ENCODE data around the gene EBI3.
"Not testable (repeated sequence)": the region's sequence is repeated elsewhere in the genome, so short reads cannot be mapped to it uniquely, and the experiment has no call there.

EBI3 gene

DNA sequence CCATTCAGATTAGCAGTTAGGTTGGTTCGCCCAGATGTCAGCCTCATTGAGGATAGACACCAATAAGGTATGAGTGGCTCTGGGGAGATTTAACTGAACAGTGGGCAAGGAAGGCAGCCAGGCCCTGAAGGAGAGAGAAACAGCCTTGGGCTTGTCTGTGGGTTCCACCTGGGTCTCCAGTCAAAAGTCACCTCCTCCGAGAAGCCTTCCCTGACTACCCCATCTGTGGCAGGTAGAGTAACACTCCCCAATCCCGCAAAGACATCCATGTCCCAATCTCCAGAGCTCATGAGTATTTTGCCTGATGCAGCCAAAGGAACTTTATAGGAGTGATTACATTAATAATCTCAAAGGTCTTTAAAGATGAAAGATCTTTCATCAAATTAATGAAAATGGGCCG lies 9.5 kb downstream of the EBI3 start:
- DNase-seq: no peak

DNA sequence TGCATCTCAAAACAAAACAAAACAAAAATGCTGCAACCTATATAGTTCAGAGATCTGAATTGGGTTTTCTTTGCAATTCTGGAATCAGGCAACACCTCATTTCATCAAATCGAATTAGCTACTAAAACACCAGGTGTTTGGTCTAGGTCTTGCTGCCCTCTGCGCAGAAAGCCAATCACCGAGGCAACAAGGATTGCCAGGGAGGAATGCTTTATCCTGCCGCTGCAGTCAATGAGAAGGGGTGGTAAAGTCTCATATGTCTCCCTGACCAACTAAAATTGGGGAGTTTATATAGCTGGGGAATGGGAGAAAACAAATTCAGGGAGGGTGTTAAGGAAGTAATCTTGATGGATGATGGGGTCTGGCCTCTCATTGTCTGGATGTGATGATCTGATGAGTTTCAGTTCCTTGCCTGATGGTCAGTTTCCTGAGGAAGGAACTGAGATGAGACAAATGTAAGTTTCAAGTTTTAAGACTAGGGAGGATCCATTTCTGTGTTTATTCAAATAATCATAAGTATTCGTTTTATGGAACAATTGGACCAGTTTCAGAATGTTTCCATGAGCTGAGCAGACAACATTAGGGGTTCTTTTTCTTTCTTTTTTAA lies 12.6 kb downstream of the EBI3 start:
- no peak for DNase-seq

GRCh38 chr19:4245938-4246337 lies 16.6 kb downstream of the EBI3 start:
- not testable (repeated sequence) for DNase-seq

DNA sequence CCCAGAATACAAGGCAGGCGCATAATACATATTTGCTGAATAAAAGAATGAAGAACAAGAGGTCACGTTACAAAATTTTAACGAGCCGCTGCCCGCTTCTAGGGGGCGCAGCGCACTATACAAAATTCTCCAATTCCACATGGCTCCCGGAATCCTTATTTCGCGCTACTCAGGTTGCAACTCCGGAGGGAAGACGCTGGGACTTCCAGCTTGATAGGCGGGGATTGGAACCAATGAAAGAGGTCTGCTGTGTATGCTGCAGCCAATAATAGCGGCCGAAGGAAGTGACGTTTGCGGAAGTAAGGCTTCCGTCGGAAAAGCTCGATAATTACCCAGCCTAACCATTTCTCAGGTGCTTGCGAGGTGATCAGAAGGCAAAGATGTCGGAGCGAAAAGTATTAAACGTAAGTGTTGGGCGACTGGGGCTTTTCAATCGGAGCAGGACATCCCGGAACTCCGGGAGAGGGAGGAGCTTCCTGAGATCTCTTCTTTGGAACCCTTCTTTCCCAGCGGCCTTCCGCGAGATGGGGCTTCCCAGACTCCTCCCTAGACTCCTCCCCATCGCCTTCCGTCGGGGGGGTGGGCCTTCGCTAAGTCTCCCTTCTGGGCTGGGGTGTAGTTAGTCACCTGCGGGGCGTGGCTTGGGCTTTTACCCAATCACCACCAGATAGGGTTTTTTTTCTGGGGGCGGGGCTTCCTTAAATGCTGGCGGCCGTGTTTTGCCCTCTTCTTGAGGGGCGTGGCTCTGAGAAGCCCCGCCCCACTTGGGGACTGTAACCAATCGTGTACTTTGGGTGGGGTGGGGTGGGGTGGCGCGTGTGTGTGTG lies 17.7 kb downstream of the EBI3 start, which contains the start of gene YJU2:
Gene YJU2, plus strand, starts transcription at position 314 of the 827 bp plus-strand sequence. Its CDS starts 67 bp downstream, at position 381.
- peak; percentile 100 for DNase-seq

DNA sequence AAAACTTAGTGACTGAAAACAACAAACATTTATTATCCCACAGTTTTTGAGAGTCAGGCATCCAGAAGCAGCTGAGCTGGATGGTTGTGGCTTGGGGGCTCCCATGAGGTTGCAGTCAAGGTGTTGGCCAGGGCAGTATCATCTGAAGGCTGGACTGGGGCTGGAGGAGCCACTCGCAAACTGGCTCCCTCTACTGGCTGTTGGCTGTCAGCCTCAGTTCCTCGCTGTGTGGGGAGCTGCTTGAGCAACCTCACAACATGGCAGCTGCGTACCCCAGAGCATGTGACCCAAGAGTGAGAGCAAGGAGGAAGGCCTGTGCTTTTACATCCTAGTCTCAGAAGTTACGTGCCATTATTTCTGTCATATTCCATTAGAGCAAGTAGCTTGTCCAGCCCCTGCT lies 27.2 kb downstream of the EBI3 start:
- no peak for DNase-seq

GRCh38 chr19:4257025-4257424 lies 27.7 kb downstream of the EBI3 start:
- DNase-seq: no peak

GRCh38 chr19:4258181-4258580 lies 28.9 kb downstream of the EBI3 start:
- DNase-seq: no peak

GRCh38 chr19:4260613-4261191 lies 31.4 kb downstream of the EBI3 start:
- no peak for DNase-seq

DNA sequence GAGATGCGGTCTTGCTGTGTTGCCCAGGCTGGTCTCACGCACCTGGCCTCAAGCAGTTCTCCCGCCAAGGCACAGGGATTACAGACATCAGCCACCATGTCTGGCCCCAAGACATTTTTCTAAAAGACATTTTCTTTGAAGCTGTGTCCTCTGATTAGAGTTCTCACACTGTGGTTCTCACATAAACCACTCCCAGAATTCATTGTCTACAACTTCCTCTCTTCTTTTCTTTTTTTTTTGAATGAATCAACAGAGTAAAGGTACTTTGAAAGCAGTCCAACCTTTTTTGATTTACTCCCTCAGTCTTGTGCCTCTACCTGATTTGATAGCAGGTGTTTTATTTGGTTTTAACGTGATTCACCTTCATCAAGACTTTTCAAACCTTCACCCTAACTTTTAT lies 35.5 kb downstream of the EBI3 start:
- no peak for DNase-seq

DNA sequence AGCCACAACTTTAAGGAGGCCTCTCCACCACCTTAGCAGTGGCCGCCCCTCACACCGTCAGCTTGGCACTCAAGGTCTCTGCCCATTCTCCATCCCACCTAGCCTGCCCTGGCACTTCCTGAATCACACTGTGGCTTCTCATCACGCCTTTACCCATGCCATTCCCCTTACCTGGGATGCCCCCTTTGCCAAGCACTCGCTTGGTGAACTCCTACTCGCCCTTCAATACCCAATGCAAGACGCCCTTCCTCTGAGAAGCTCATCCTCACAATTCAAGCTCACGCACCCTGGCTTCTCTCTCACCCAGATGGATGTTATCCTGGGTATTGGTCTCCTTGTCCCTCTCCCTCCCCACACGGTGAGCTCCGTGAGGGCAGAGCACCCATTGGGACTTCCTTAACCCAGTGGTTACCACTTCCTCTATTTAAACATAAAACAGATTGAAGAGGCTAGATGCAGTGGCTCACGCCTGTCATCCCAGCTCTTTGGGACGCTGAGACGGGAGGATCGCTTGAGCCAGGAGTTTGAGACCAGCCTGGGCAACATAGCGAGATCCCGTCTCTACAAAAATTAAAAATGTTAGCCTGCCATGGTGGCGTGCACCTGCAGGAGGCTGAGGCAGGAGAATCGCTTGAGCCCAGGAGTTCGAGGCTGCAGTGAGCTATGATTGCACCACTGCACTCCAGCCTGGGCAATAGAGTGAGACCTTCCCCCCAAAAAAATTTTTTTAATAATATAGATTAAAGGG lies 37.1 kb downstream of the EBI3 start:
- DNase-seq: no peak

DNA sequence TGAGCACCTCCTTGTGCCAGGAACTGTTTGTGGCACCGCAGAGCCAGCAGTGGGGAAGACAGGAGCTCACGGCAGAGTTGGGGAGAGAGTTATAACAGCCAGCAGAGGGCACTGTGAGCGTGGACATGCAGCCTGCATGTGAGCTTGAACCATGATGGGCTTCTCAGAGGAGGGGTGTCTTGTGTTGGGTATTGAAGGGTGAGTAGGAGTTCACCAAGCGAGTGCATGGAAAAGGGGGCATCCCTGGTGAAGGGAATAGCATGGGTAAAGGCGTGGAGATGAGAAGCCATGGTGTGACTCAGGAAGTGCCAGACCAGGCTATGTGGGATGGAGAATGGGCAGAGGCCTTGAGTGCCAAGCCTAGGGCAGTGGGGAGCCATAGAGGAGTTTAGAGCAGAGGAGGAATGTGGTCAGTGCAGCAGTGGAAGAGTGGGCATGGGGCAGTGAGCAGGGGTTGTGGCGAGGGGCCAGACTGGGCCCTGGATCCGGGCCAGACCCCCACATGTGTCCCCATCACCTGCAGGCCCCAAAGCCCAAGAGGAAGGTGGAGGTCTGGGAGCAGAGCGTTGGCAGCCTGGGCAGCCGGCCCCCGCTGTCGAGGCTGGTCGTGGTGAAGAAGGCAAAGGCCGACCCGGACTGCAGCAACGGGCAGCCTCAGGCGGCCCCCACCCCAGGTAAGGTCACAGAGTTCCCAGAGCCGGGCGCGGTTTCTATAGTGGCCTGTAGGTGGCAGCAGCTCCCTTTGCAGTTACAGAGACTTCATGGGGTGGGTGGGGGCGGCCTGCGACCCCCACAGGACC lies 38.0 kb downstream of the EBI3 start:
- DNase-seq: peak; percentile 83

- DNase-seq: no peak
Measured at GRCh38 chr19:4267901-4268815, 38.8 kb downstream of the EBI3 start.

DNA sequence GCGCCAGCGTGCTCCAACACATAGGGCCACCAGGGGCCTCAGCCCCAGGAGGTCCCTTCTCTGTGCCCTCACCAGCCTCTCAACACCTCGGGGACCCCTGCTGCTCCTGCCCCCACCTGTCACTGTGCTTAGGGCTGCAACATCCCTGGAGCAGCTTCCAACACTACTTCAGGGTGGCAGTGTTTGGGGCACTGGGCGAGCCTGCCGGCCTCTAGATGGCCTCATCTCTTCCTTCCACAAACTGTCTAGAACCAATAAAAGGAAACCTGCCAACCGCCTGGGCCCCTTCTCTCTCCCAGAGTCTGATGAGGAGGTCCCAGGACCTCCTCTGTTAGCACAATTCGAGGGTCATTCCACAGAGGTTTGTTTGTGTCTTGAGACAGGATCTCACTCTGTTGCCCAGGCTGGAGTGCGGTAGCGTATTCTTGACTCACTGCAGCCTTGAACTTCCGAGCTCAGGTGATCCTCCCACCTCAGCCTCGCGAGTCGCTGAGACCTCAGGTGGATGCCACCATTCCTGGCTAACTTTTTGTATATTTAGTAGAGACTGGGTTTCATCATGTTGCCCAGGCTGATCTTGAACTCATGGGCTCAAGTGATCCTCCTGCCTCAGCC lies 39.6 kb downstream of the EBI3 start:
- no peak for DNase-seq

- no peak for DNase-seq
Measured at GRCh38 chr19:4272894-4273293, 43.6 kb downstream of the EBI3 start.

GRCh38 chr19:4274321-4274686 lies 45.0 kb downstream of the EBI3 start:
- DNase-seq: not testable (repeated sequence)

DNA sequence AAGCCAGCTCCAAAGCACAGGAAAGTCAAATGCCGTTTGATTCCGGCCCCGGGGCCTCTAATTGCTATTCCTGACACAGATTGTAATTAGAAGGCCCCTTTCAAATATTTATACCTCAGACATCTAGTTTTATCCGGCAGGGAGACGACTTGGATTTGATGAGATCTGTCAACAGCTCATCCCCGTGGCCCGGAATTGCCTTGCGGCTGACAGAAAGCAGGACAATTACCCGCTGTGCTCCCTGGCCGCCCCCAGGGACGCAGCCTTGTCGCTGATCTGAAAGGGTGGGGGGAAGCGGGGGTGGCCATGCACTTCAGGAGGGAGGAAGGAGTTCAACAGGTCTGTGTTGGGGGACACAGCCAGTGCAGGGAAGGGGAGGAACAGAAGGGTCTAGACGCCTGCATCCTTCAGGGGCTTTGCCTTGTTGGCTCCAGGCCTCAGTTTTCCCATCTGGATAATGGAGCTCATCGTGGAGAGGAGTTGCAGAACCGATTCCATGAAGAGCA lies 47.9 kb downstream of the EBI3 start:
- no peak for DNase-seq

DNA sequence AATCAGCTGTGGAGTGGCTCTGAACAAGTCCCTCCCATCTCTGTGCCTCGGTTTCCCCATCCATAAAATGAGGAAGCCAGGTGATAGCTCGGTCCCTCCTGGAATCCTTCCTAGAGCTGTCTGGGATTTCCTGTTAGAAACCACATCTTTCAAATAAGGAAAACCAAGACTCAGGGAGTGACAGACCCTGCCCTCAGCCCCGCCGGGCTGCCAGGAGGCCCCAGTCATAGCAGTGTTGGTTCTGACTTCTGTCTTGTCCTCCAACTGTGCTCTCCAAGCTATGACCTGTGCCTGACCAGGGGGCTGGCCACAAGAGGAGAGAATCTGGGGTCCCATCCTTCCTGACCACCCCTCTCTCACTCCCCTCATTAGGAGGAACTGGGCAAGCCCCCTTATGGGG lies 48.7 kb downstream of the EBI3 start:
- DNase-seq: no peak

GRCh38 chr19:4278419-4279266 lies 49.3 kb downstream of the EBI3 start, which contains the start of gene SHD:
Gene SHD, plus strand, starts transcription at chr19:4279266. Its CDS starts 798 bp downstream, at chr19:4280064.
- no peak for DNase-seq

DNA sequence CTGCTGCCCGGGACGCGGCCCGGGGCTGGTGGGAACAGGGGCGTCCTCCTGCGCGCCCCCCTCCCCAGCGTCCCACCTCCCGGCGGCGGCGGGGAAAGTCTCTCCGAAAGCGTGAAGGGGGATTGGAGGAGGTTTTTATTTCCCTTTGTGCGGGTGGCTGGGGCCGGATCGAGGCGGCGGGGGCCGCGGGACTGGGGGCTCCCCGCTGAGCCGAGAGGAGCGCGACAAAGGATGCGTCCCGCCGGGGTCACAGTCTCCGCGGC lies 49.9 kb downstream of the EBI3 start:
- no peak for DNase-seq

Measured in hematopoietic multipotent progenitor cell treated with erythropoietin and hydrocortisone succinate and interleukin-3 and kit ligand, for 6 days (in vitro differentiated cells).